H9 (cell line): ENCODE results near the gene CLEC17A. TPM values are rescaled to one million over a fixed set of nuclear protein-coding genes. Genes with fewer than 3 reads are reported as not detected.

ENCODE experiments used
- DNase-seq: peaks from one replicate; pipeline ENCODE4 v3.0.0-alpha.2; 2017
- H2AFZ ChIP-seq: one replicate; pipeline ENCODE4 v1.6.1; 2013; ENCODE audit warnings: mild to moderate bottlenecking, low read length, control low read depth, moderate library complexity
- H2AK5ac ChIP-seq: 2 replicates; pipeline ENCODE4 v1.6.1; 2013; ENCODE audit warnings: low read length, control low read depth, mixed read lengths; ENCODE audit not compliant: insufficient read length
- H2BK120ac ChIP-seq: one replicate; pipeline ENCODE4 v1.6.1; 2013; ENCODE audit warnings: low read depth, mild to moderate bottlenecking, low read length, control low read depth, inconsistent platforms; ENCODE audit not compliant: poor library complexity, severe bottlenecking
- H2BK12ac ChIP-seq: 2 replicates; pipeline ENCODE4 v1.6.1; 2013; ENCODE audit warnings: low read length, control low read depth, mixed read lengths, low read depth; ENCODE audit not compliant: insufficient read length
- H2BK15ac ChIP-seq: 2 replicates; pipeline ENCODE4 v1.6.1; 2013; ENCODE audit warnings: low read depth, low read length, control low read depth
- H2BK20ac ChIP-seq: one replicate; pipeline ENCODE4 v1.6.1; 2013; ENCODE audit warnings: low read depth, mild to moderate bottlenecking, low read length, control low read depth, inconsistent platforms; ENCODE audit not compliant: poor library complexity, severe bottlenecking
- H2BK5ac ChIP-seq: 2 replicates; pipeline ENCODE4 v1.6.1; 2013; ENCODE audit warnings: low read length, control low read depth, mixed read lengths; ENCODE audit not compliant: insufficient read length
- H3K14ac ChIP-seq: 2 replicates; pipeline ENCODE4 v1.6.1; 2013; ENCODE audit warnings: low read length, control low read depth; ENCODE audit not compliant: insufficient read depth
- H3K18ac ChIP-seq: 2 replicates; pipeline ENCODE4 v1.6.1; 2013; ENCODE audit warnings: low read depth, mild to moderate bottlenecking, mixed read lengths, low read length, control low read depth; ENCODE audit not compliant: insufficient read length
- H3K23ac ChIP-seq: 2 replicates; pipeline ENCODE4 v1.6.1; 2013; ENCODE audit warnings: low read length, control low read depth, mixed read lengths, low read depth; ENCODE audit not compliant: insufficient read length
- H3K23me2 ChIP-seq: 2 replicates; pipeline ENCODE4 v1.6.1; 2013; ENCODE audit warnings: low read depth, mild to moderate bottlenecking, mixed read lengths, low read length, control low read depth; ENCODE audit not compliant: insufficient read length, poor library complexity, severe bottlenecking
- H3K27ac ChIP-seq: 2 replicates; pipeline ENCODE4 v1.5.1; 2013; ENCODE audit warnings: low read length, control low read depth, mixed read lengths, low read depth; ENCODE audit not compliant: insufficient read length
- H3K27me3 ChIP-seq: 2 replicates; pipeline ENCODE4 v1.6.1; 2013; ENCODE audit warnings: low read length, control low read depth, inconsistent platforms; ENCODE audit not compliant: insufficient read depth
- H3K4ac ChIP-seq: 2 replicates; pipeline ENCODE4 v1.6.1; 2013; ENCODE audit warnings: low read depth, mild to moderate bottlenecking, control low read depth, inconsistent platforms, low read length, moderate library complexity
- H3K4me1 ChIP-seq: 2 replicates; pipeline ENCODE4 v1.6.1; 2013; ENCODE audit warnings: low read length, control low read depth, inconsistent platforms; ENCODE audit not compliant: insufficient read depth
- H3K4me2 ChIP-seq: 2 replicates; pipeline ENCODE4 v1.6.1; 2013; ENCODE audit warnings: low read length, control low read depth, mixed read lengths; ENCODE audit not compliant: insufficient read length, insufficient read depth
- H3K56ac ChIP-seq: 2 replicates; pipeline ENCODE4 v1.6.1; 2013; ENCODE audit warnings: low read depth, mild to moderate bottlenecking, mixed read lengths, low read length, control low read depth; ENCODE audit not compliant: insufficient read length
- H3K79me1 ChIP-seq: 2 replicates; pipeline ENCODE4 v1.6.1; 2013; ENCODE audit warnings: low read depth, mild to moderate bottlenecking, moderate library complexity, low read length, control low read depth, inconsistent platforms; ENCODE audit not compliant: insufficient read depth, poor library complexity, severe bottlenecking
- H3K79me2 ChIP-seq: 2 replicates; pipeline ENCODE4 v1.6.1; 2013; ENCODE audit warnings: low read length, control low read depth, inconsistent platforms; ENCODE audit not compliant: insufficient read depth
- H3K9ac ChIP-seq: 2 replicates; pipeline ENCODE4 v1.6.1; 2013; ENCODE audit warnings: low read length, control low read depth, mixed read lengths; ENCODE audit not compliant: insufficient read length; ENCODE audit errors: extremely low read depth
- H3K9me3 ChIP-seq: one replicate; pipeline ENCODE4 v1.6.1; 2013; ENCODE audit warnings: low read depth, low read length, inconsistent platforms; ENCODE audit not compliant: control insufficient read depth
- H3T11ph ChIP-seq: one replicate; pipeline ENCODE4 v1.6.1; 2013; ENCODE audit warnings: mild to moderate bottlenecking, low read length, control low read depth, inconsistent platforms
- H4K20me1 ChIP-seq: one replicate; pipeline ENCODE4 v1.6.1; 2013; ENCODE audit not compliant: control insufficient read depth, insufficient read length, insufficient read depth
- H4K5ac ChIP-seq: 2 replicates; pipeline ENCODE4 v1.6.1; 2013; ENCODE audit warnings: low read depth, mild to moderate bottlenecking, mixed read lengths, low read length, control low read depth; ENCODE audit not compliant: insufficient read length
- H4K8ac ChIP-seq: replicated peaks from 2 replicates; pipeline ENCODE4 v1.6.1; 2013; ENCODE audit warnings: low read length, control low read depth, mixed read lengths, low read depth; ENCODE audit not compliant: insufficient read length
- H4K91ac ChIP-seq: 2 replicates; pipeline ENCODE4 v1.6.1; 2013; ENCODE audit warnings: low read depth, mild to moderate bottlenecking, moderate library complexity, mixed read lengths, low read length, control low read depth; ENCODE audit not compliant: insufficient read length
- H3K27ac Mint-ChIP-seq, 3 experiments: 2 replicates in 2 of 3; 3 replicates in 1 of 3; pipeline ENCODE4 v1.8.0; 2020 to 2021; ENCODE audit warnings: mixed read lengths in 3 of 3, mild to moderate bottlenecking in 1 of 3, moderate library complexity in 1 of 3
- H3K27me3 Mint-ChIP-seq: 2 replicates; pipeline ENCODE4 v1.8.0; 2021; ENCODE audit warnings: low read depth, mild to moderate bottlenecking, moderate library complexity, mixed read lengths
- H3K36me3 Mint-ChIP-seq, 3 experiments: 2 replicates in 2 of 3; 3 replicates in 1 of 3; pipeline ENCODE4 v1.8.0; 2020 to 2021; ENCODE audit warnings: low read depth in 3 of 3, mixed read lengths in 3 of 3; ENCODE audit not compliant: insufficient read depth in 1 of 3
- H3K4me1 Mint-ChIP-seq, 2 experiments: 2 replicates each; pipeline ENCODE4 v1.8.0; 2020; ENCODE audit warnings: mixed read lengths in 2 of 2
- H3K4me3 Mint-ChIP-seq, 2 experiments: 2 replicates in 1 of 2; 3 replicates in 1 of 2; pipeline ENCODE4 v1.8.0; 2020 to 2021; ENCODE audit warnings: mild to moderate bottlenecking in 2 of 2, mixed read lengths in 2 of 2, moderate library complexity in 1 of 2
- H3K9me3 Mint-ChIP-seq, 2 experiments: 2 replicates in 1 of 2; 3 replicates in 1 of 2; pipeline ENCODE4 v1.8.0; 2020; ENCODE audit warnings: mild to moderate bottlenecking in 2 of 2, mixed read lengths in 2 of 2, moderate library complexity in 1 of 2
- WGBS: extraction: QIAGEN DNeasy Blood & Tissue Kit; methylation state at CpG from one replicate; pipeline ENCODE4 v1.1.7; 2013; ENCODE audit warnings: missing lambda C conversion rate, low lambda C conversion rate, mixed read lengths; ENCODE audit not compliant: insufficient read length; ENCODE audit errors: extremely low coverage; 5-methylcytosine and 5-hydroxymethylcytosine counted together
- total RNA-seq: library from RNA; stranded (reverse); gene quantifications from 2 replicates; pipeline ENCODE4 v1.2.1, GENCODE V29; 2021
- TF ChIP-seq, protein P1 (sequence below): fragments of 200-600 bp; sonication (generic); conservative IDR thresholded peaks from 3 replicates; pipeline ENCODE4 v1.8.0; 2021; ENCODE audit warnings: antibody characterized with exemption, mild to moderate bottlenecking

The CLEC17A gene
- total RNA-seq, 1 experiment from 2014 or later: not detected

DNA sequence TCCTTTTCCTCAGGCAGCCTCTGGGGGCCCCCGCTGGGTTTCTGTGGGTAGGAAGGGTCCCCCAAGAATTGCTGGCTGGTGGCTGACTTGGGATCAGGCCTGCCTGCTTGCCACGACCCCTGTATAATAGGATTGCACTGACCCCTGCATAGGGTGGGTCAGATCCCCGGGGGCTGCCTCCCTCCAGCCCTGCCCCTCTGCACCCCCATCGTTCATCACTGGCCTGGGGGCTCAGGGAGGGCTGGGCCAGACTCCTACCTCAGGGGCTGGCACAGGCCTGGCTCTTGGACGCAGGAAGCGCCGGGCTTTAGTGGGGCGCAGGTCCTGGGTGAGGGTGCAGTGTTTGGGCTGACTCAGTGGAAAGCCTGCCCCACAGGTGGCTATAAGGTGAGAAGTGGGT lies 21.6 kb upstream of the CLEC17A start:
- H3K23me2 ChIP-seq: no peaks in the 10 kb centered on the region
- no peak overlapping the region for H3K18ac ChIP-seq
- H3K9ac ChIP-seq: no peak overlapping the region
- no peak overlapping the region for H2AK5ac ChIP-seq
- H2BK120ac ChIP-seq: no peak overlapping the region
- H2BK5ac ChIP-seq: no peak overlapping the region
- H3K14ac ChIP-seq: no peak overlapping the region; the same call in 1 of the 2 replicates
- H3K4me3 Mint-ChIP-seq: no peak overlapping the region
- H2BK20ac ChIP-seq: no peak overlapping the region
- WGBS: no CpG with 5 or more reads among the region's 8 CpGs
- peaks cover 9% of the 10 kb centered on the region for H3K79me1 ChIP-seq
- H3K9me3 Mint-ChIP-seq: no peaks in the 10 kb centered on the region
- H3K56ac ChIP-seq: no peak overlapping the region
- H4K8ac ChIP-seq: no peak overlapping the region
- no peak overlapping the region for H2BK12ac ChIP-seq
- H3T11ph ChIP-seq: no peak overlapping the region
- peaks cover 33 to 48% of the 10 kb centered on the region in 2 experiments for H3K4me1 Mint-ChIP-seq
- no peaks in the 10 kb centered on the region for H3K27me3 Mint-ChIP-seq
- H3K27me3 ChIP-seq: no peaks in the 10 kb centered on the region
- no peak overlapping the region for H4K5ac ChIP-seq
- no peak overlapping the region for H4K91ac ChIP-seq
- TF ChIP-seq, protein P1, sequence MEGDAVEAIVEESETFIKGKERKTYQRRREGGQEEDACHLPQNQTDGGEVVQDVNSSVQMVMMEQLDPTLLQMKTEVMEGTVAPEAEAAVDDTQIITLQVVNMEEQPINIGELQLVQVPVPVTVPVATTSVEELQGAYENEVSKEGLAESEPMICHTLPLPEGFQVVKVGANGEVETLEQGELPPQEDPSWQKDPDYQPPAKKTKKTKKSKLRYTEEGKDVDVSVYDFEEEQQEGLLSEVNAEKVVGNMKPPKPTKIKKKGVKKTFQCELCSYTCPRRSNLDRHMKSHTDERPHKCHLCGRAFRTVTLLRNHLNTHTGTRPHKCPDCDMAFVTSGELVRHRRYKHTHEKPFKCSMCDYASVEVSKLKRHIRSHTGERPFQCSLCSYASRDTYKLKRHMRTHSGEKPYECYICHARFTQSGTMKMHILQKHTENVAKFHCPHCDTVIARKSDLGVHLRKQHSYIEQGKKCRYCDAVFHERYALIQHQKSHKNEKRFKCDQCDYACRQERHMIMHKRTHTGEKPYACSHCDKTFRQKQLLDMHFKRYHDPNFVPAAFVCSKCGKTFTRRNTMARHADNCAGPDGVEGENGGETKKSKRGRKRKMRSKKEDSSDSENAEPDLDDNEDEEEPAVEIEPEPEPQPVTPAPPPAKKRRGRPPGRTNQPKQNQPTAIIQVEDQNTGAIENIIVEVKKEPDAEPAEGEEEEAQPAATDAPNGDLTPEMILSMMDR: no peak
- no peak overlapping the region for H3K23ac ChIP-seq
- no peak overlapping the region for H2AFZ ChIP-seq
- H3K9me3 ChIP-seq: no peaks in the 10 kb centered on the region
- H3K4ac ChIP-seq: no peak overlapping the region
- no peak overlapping the region for H2BK15ac ChIP-seq
- DNase-seq: no peak
- no peaks in the 10 kb centered on the region; the same call in 1 of the 2 replicates for H3K4me1 ChIP-seq
- H3K27ac ChIP-seq: no peak overlapping the region
- peaks cover 2 to 7% (median 3%) of the 10 kb centered on the region in 3 experiments; a peak in 4 of 7 replicates for H3K36me3 Mint-ChIP-seq
- peak overlapping the region in 2 of 3 experiments; percentile 78 to 88; a peak in 2 of 7 replicates for H3K27ac Mint-ChIP-seq
- H3K79me2 ChIP-seq: peaks cover 1% of the 10 kb centered on the region; the same call in 1 of the 2 replicates
- no peak overlapping the region for H3K4me2 ChIP-seq
- H4K20me1 ChIP-seq: no peaks in the 10 kb centered on the region
